Skeletal muscle satellite cell (primary cell): ENCODE data around the gene CD164.

Source experiments
- H3K27me3 ChIP-seq: 2 replicates; pipeline ENCODE4 v1.7.0; 2013; ENCODE audit warnings: low read length; ENCODE audit not compliant: control insufficient read depth, insufficient read depth
- H3K36me3 ChIP-seq: 2 replicates; pipeline ENCODE4 v1.7.0; 2013; ENCODE audit warnings: mild to moderate bottlenecking, control low read depth, low read length; ENCODE audit not compliant: insufficient read depth
- H3K4me1 ChIP-seq: 2 replicates; pipeline ENCODE4 v1.7.0; 2013; ENCODE audit warnings: low read length; ENCODE audit not compliant: control insufficient read depth, insufficient read depth
- H3K4me2 ChIP-seq: 2 replicates; pipeline ENCODE4 v1.7.0; 2013; ENCODE audit warnings: mild to moderate bottlenecking, low read length
- H3K4me3 ChIP-seq: 2 replicates; pipeline ENCODE4 v1.7.0; 2013; ENCODE audit warnings: low read length
- H3K9ac ChIP-seq: 2 replicates; pipeline ENCODE4 v1.7.0; 2013; ENCODE audit warnings: mild to moderate bottlenecking, low read depth, low read length, moderate library complexity
- H3K9me3 ChIP-seq: replicated peaks from 2 replicates; pipeline ENCODE4 v1.7.0; 2013; ENCODE audit warnings: mild to moderate bottlenecking, control low read depth, low read length

CD164 gene

GRCh38 chr6:109393886-109394281, 11.6 kb upstream of the CD164 start:
- no peak overlapping the region for H3K4me2 ChIP-seq
- no peak overlapping the region for H3K9ac ChIP-seq
- no peak overlapping the region for H3K4me3 ChIP-seq
- peaks cover 11% of the 10 kb centered on the region for H3K4me1 ChIP-seq
- no peaks in the 10 kb centered on the region for H3K36me3 ChIP-seq
- no peaks in the 10 kb centered on the region for H3K27me3 ChIP-seq
- H3K9me3 ChIP-seq, result no peaks in the 10 kb centered on the region

DNA sequence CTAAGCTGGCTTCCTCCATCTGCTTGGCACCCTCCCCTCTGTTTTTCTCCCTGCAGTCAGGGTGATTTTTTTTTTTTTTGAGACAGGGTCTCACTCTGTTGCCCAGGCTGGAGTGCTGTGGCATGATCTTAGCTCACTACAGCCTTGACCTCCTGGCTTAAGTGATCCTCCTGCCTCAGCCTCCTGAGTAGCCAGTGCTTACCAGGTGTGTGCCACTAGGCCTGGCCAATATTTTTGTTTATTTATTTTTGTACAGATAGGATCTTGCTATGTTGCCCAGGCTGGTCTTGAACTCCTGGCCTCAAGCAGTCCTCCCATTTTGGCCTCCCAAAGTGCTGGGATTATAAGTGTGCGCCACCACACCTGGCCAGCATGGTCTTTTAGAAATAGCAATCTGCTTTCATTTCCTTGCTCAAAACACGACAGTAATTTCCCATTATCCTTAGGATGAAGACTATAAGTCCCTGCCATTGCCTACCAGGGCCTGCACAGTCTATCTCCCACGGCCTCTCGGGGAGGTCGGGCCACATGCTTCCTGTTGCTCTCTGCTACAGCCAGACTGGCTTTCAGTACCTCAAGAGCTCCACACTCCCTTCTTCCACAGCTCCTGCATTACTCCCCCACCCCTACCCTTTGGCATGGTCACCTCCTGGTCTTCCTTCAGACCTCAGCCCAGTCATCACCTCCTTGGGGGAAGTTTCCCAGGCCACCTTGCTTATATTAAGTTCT, 11.1 kb upstream of the CD164 start:
- peaks cover 11% of the 10 kb centered on the region for H3K4me1 ChIP-seq
- no peaks in the 10 kb centered on the region for H3K27me3 ChIP-seq
- H3K36me3 ChIP-seq, result no peaks in the 10 kb centered on the region
- no peak overlapping the region for H3K4me3 ChIP-seq
- H3K4me2 ChIP-seq, result no peak overlapping the region
- H3K9me3 ChIP-seq, result no peaks in the 10 kb centered on the region
- H3K9ac ChIP-seq, result no peak overlapping the region

DNA sequence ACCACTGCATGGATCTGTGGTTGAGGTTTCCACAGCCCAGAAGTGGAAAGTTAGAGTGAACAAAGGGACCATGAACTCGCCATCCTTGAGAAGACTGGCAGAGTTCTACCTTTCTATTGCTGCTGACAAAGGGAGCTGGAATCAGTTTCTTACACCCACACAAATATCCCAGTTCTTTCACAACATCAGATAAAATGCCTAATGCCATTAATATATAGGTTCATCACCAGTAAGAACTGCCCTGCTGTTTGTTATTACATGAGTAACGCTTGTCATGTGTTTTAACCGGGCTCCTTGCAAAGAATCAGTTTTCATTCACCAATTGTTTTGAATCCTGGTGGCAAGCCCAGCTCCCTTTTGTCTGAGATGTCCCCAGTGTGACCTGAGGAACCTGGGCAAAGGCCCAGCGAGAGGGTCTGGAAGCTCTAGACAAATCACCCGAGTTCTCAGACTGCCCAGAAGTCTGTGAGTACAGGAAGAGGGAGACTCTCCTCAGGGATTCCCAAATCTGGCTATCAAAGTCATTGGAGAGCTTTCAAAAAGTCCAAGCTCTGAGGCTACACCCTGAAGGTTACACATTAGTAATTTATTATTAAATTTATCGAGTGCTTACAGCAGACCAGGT, 7.5 kb upstream of the CD164 start:
- peak overlapping the region; percentile 39 for H3K4me2 ChIP-seq

DNA sequence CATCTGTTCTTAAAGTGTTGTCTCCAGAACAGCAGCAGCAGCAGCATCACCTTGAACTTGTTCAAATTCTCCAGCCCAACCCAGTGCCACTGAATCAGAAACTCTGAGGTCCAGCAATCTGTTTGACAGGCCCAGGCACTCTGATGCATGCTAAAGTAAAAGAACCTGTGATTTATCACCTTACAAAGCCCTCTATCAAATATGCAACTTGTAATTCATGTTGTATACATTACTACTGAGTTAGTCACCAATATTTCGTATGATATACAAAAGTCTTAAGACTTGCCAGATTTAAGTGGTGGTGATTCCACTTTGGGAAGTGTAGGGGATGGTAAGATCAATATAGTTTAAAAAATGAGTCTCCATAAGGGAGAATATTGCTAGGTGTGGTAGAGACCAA, 6.0 kb upstream of the CD164 start:
- Histone ChIP-seq H3K4me3 (no peak overlapping the region), H3K9ac (no peak overlapping the region), H3K36me3 (no peaks in the 10 kb centered on the region), H3K9me3 (no peaks in the 10 kb centered on the region), H3K4me2 (no peak overlapping the region), H3K27me3 (no peaks in the 10 kb centered on the region), H3K4me1 (peaks cover 28% of the 10 kb centered on the region)

More for the DNA sequence above, 7.5 kb upstream of the CD164 start:
- H3K4me3 ChIP-seq, result no peak overlapping the region
- no peaks in the 10 kb centered on the region for H3K27me3 ChIP-seq
- H3K36me3 ChIP-seq, result no peaks in the 10 kb centered on the region
- peaks cover 13% of the 10 kb centered on the region for H3K4me1 ChIP-seq
- no peak overlapping the region for H3K9ac ChIP-seq
- no peaks in the 10 kb centered on the region for H3K9me3 ChIP-seq

DNA sequence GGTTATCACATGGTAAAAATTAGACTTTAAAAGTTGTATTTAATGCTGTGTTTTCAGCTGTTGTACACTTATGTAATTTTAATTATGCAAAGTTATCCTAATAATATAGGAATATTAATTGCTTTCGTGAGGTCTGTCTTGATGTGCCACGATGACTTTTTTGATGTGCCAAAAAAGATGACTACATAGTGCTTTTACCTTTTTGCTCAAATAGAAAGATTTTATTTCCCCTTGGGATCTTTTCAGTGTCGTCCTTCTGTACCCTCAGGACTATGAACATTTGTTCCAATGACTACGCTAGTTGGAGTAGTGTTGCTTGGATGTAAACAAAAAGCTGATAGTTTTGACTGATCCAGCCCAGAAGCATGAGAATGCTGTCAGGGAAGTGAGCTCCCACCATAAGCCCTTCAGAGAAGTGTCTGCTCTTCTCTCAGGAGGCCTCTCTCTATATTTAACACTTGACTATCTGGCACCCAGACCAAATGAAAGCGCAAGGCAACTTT, 1.2 kb upstream of the CD164 start:
- Histone ChIP-seq H3K9me3 (no peaks in the 10 kb centered on the region), H3K4me1 (peaks cover 27% of the 10 kb centered on the region), H3K27me3 (no peaks in the 10 kb centered on the region), H3K4me3 (peak overlapping the region; percentile 92), H3K4me2 (peak overlapping the region; percentile 93), H3K9ac (peak overlapping the region; percentile 93), H3K36me3 (peaks cover 8% of the 10 kb centered on the region)

DNA sequence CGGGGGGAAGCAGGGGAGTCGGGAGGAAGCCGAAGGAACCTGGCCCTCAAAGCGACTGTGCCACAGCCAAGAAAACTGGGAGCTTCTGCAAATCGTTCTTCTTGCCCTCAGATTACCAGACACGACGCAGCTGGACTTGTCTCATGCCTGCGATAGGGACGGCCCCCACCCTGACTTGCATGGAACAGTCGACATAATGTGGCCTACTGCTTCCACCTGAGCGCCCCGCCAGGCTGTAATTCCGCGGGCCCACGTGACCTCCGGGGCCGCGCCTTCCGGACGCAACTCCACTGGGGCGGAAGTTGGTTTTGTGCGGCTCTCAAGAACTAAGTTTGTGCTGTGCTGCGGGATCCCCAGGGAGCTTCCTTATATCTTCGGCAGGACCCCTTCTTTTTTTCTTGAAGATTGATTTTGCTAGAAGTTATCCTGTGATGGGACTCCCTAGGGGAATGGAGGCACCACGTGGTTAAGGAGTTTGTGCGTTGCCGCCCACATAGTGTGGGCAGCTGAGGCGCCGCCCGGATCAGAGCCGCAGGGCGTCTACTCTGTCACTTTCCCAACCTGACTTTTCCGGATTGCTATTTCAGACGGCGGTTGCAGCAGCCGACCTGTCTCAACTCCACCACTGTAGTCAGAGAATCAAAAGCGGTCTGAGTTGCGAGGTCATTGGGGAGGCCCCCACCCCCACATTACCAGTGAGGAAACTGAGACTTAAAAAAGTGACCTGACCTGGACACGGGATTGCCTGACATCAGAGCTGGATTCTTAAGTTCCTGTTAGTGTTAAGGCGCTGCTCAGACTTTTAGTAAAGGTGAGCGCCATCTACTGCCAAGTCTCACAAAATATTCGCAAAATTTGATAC, 540 bp upstream of the CD164 start:
- H3K4me1 ChIP-seq, result peaks cover 27% of the 10 kb centered on the region
- peaks cover 15% of the 10 kb centered on the region for H3K36me3 ChIP-seq
- H3K9me3 ChIP-seq, result no peaks in the 10 kb centered on the region
- H3K4me3 ChIP-seq, result peak overlapping the region; percentile 92
- peak overlapping the region; percentile 93 for H3K9ac ChIP-seq
- H3K4me2 ChIP-seq, result peak overlapping the region; percentile 93
- no peaks in the 10 kb centered on the region for H3K27me3 ChIP-seq

- peaks cover 31% of the 10 kb centered on the region for H3K36me3 ChIP-seq
- no peaks in the 10 kb centered on the region for H3K9me3 ChIP-seq
- peak overlapping the region; percentile 93 for H3K4me2 ChIP-seq
- peaks cover 27% of the 10 kb centered on the region for H3K4me1 ChIP-seq
- H3K9ac ChIP-seq, result peak overlapping the region; percentile 93
- H3K27me3 ChIP-seq, result no peaks in the 10 kb centered on the region
- peak overlapping the region; percentile 92 for H3K4me3 ChIP-seq
These were observed 1.1 kb downstream of the CD164 start for GRCh38 chr6:109381061-109381746.

DNA sequence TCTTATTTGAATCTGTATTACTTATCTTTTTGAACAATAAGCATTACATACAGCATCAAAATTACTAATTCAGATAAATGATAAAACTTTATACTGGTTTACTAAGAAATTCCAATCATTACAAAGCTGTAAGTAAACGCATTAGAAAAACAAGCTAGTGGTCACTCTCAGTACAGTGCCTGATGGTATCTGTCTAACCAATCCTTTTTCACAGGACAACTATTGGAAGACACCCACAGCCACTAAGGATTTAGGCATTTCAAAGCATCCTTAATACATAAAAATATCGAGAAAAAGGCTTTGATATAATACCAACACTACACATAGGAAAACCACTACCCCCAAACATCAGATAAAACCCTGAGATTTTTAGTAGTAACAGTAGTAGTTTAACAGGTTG, 2.6 kb downstream of the CD164 start:
- Histone ChIP-seq H3K9me3 (no peaks in the 10 kb centered on the region), H3K4me1 (peaks cover 24% of the 10 kb centered on the region), H3K4me3 (peak overlapping the region; percentile 92), H3K9ac (peak overlapping the region; percentile 93), H3K36me3 (peaks cover 46% of the 10 kb centered on the region), H3K4me2 (peak overlapping the region; percentile 93), H3K27me3 (no peaks in the 10 kb centered on the region)

DNA sequence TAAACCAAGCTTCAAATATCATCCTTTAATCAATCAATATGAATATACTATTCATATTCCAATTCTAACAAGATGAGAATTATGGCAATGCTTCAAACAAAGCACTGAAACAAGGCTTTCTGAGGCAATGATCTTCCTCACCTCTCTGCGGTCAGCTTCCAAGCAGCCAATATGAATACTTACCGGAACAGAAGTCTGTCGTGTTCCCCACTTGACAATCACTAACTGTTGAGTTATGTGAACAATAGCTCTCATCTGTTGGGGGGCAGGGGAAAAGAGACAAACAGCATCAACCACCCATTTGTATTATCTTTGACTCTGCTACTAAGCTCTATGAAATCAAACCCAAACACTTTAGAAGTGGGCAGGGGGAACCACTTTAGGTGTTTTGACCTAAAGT, 4.5 kb downstream of the CD164 start:
- no peaks in the 10 kb centered on the region for H3K27me3 ChIP-seq
- H3K4me3 ChIP-seq, result no peak overlapping the region
- H3K36me3 ChIP-seq, result peaks cover 64% of the 10 kb centered on the region
- no peak overlapping the region for H3K9ac ChIP-seq
- no peak overlapping the region for H3K4me2 ChIP-seq
- H3K4me1 ChIP-seq, result peaks cover 10% of the 10 kb centered on the region
- no peaks in the 10 kb centered on the region for H3K9me3 ChIP-seq

GRCh38 chr6:109374326-109374892, 7.9 kb downstream of the CD164 start:
- Histone ChIP-seq H3K9me3 (no peaks in the 10 kb centered on the region), H3K4me1 (peaks cover 20% of the 10 kb centered on the region), H3K9ac (no peak overlapping the region), H3K4me3 (no peak overlapping the region), H3K36me3 (peaks cover 91% of the 10 kb centered on the region), H3K4me2 (no peak overlapping the region), H3K27me3 (no peaks in the 10 kb centered on the region)
